HUDEP-2 (cell line): ENCODE results near the gene HS1BP3.

ENCODE experiments used
- DNase-seq, 76 experiments: peaks; one replicate each; lab custom pipeline; 2025; ENCODE audit not compliant: unreplicated experiment in 76 of 76; lab: John Stamatoyannopoulos, UW

Gene HS1BP3

DNA sequence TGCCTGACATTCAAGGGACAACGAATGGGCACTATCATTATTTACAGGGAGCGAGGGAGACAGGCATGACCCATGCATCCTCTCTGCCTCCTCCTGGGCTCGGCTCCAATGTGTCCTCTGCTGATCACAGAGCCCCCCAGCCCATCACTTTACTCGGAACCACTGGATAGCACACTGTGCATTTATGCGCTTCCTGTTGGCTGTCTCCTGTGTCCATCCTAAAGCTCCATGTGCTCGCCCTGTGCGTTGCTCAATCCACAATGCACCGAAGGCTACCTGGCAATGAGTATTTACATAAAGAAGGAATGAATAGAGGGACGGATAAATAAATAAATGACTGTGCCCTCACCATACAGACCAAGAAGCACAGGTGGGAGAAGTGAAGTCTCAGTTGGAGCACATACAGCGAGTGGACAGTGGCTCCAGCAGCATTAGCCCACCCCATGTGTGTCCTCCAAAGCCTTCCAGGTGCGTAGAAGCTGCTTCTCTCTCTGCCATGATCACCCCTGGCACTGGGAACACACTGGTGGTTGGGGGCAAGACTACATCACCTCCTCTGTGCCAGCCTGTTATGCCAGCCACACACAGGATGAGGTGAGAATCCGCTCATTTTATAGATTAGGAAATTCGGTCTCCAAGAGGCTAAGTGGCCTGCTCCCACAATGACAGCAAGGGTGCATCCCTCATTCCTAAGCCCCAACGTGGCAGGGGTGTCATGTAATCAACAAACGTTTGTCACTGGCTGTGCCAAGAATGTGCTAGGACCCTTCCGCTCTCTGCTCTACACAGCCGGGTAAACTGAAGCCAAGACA is 13.7 kb upstream of the HS1BP3 start:
- DNase-seq: no peak

DNA sequence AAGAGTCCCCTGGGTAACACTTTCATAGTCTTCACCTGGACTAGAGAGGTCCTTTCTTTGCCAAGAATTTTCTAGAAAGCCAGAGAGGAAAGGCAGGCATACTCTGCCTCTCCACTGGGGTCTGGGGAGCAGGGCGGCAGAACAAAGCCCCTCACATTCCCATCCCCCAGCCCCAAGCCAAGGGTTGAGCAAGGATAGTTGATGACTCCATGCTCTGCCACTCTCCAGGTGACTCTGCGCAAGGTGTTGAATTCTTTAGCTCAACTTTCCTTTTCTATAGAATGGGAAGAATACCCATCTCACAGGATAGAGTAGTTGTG is 13.1 kb upstream of the HS1BP3 start:
- DNase-seq: no peak

DNA sequence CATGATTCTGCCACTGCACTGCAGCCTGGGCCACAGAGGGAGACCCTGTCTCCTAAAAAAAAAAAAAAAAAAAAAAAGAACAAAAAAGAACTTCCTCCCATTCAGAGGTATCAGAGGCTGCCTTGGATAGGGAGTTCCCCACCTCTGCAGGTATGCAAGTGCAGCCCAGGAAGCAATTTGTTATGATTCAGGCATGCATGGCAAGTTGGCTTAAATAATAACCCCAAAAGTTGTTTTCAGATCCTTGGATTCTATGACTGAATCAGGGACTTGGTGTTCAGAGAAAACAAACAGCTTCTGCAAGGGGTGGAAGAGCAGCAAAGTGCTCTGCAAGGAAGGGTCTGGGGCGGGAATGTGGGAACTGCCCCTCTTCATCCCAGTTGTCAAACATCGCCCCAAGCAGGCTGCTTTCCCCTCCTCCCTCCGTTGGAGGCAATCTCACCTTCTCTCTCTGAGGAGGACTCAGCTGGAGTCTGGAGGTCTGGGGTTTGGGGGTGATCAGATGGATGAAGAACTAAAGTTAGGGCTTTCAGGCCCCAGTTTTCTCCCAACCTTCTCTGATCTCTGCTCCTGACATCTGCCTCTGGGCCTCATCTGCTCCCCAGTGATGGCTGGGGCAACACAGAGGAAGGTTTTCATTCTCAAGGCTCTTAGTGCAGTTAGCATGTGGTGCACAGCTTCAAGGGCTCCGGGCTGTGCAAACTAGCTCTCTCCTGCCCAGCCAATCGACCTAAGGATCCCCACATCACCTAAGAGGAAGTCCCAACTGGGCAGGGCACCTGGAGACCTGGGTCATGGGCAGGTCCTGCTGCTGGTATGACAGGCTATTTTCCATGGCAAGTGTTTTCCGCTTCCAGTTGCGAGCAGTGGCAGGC is 12.5 kb upstream of the HS1BP3 start:
- no peak for DNase-seq

DNA sequence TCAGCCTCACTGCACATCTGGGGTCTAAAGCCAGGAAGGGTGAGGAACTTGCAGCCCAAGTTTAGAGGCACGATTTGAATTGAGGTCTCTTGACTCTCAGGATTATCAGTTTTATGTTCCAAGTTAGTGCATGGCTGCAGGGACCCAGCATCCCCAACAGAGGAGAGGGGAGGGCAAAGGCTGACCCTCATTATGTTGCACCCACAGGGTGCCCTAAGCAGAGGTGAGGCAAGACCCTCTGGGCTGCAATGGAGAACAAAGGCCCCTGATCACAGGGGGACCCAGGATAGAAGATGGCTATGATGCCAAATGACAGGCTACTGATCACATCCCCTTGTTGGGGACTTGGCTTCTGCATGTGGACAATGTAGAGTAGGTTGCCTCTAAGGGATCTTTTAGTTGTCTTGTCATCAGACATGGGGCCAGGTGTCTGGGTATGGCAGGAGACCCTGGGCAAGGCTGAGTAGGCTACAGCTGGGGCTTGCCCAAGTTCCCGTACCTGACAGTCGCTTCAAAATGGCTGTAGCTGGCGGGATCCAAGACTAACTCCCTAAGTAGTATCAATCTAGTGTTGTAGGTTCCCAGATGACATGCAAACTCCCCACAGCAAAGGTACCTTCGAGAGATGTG is 11.5 kb upstream of the HS1BP3 start:
- DNase-seq: no peak

DNA sequence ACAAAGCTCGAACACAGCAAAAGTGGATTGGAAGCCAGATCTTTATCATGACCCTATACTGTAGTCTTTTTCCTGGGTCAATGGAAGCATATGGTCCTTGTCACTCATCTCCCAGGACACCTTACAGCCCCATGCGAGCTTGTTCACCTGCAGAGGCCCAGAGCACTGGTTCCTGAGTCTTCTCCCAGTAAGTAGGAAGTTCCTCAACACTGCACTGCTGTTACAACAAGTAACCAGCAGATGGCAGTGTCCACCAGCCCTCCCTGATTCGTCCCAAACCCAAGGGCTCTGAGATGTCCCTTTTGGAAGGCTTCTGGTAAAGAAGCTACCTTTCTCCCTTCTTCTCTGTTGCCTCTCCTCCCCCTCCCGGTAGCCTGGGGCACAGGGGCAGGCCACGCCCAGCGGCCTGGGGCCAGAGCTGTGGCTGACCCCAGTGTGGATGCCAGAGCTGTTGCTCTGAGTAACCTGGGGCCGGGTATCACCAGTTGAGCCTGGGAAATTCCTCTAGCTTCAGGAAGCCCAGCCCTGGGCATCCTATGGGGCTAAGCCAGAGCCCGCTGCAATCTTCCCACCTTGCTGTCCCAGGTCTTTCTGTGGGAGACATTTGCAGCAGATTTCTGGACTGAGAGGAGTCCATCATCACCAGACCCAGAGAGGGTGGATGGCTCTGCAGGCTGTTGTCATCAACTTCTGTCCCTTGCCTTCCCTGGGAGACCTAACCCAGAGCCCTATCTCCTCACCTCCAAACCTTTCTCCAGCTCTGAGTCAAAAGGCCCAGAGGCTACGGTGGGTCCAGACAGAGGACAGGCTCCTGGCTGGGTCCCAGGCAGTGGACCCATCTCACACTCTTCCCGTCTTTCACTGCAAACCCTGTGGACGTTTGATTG is 10.8 kb upstream of the HS1BP3 start:
- DNase-seq: peak in 59 of 76 experiments; percentile 10 to 71 (median 39)

DNA sequence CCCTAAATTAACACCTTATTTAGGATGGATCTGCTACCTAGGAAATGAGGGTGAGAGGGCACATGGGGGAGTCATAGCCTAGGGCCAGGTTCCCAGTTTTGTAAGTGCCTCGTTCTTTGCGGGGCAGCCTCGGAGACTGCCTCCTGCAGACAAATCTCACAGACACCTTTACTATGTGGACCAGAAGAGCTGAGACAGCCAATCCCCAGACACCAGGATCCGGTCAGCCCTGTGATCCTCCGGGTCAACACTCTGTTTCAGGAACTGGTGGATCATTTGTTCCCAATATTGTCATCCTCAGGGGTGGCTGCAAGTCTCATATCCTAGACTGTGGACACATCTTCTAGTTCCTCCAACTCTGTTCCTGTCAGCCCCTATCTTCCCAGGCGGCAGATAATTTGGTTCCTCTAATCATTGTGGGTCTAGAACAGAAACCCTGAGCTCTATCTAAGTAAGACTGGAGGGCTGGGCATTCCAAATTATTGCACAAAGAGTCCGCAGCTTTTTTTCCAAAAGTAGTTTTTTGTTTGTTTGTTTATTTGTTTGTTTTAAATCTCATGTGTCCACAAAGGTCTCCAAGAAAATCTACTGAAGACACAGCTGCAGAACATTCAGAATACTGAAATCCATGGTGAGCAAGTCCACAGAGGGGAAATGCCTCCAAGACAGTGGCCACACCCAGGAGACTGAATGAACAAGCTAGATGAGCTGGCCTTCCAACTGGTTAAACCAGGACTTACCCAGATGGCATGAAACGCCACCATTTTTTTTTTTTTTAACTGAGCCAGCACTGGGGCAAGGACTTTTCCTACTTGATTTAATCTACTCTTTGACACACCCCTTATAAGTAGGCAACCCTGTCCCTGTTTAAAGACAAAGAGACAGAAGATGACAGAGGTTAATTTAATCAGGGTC is 9.9 kb upstream of the HS1BP3 start:
- peak in 1 of 76 experiments; percentile 17 for DNase-seq

DNA sequence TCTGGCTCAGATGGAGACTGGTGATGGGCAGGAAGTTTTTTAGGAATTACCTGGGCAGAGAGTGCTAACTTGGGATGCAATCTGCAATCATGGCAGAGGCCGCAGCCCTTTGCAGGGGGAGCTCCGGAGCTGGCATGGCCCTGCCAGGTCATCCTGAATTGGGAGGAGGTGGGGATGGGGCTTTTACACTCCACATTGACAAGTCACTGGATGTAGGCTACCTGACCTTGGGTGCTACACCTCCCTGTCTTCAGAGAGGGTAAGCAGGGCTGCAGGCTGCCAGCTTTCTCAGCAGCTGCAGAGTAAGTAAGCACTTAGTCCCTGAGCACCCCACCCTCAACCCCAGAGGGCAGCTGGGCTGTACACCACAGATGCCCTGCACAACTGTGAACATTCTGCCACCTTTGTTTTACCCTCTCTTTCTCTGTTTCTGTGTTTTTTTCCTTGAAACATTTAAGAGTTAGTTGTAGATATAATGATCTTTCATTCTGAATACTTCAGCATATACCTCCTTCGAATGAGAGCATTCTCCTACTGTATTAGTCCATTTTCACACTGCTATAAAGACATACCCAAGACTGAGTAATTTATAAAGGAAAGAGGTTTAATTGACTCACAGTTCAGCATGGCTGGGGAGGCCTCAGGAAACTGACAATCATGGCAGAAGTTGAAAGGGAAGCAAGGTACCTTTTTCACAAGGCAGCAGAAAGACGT is 6.8 kb upstream of the HS1BP3 start:
- no peak for DNase-seq

DNA sequence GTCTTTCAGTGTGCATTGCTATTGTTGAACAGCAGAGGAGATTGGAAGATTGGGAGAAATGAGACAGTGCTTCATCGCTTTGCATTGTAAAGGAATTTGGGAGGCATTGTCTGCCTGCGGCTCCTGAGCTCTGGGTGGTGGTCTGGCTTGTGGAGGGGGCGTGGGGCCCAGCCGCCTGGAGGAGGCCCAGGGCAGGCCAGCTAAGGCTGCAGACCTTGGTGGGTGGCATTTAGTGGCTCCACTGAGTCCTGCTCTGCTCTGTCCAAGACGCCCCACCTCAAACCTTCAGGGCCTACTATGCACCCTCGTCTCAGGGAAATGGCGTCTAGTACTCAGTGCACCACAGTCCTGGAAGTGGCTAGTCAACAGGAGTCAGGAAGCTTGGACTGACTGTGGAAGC is 5.7 kb upstream of the HS1BP3 start:
- DNase-seq: no peak

DNA sequence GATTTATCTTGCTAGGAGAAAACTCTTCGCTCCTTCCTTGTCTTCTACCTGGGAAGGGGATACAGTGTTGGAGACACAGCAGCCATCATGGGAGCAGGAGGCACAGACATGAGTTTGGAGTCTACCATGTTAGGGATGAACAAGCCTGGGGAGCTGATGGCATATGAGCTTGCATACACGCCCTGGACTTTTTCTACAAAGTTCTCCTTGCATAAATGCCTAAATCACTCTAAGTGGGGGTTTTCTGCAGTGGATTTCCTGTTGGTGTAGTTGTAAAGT is 3.6 kb upstream of the HS1BP3 start:
- DNase-seq: no peak

DNA sequence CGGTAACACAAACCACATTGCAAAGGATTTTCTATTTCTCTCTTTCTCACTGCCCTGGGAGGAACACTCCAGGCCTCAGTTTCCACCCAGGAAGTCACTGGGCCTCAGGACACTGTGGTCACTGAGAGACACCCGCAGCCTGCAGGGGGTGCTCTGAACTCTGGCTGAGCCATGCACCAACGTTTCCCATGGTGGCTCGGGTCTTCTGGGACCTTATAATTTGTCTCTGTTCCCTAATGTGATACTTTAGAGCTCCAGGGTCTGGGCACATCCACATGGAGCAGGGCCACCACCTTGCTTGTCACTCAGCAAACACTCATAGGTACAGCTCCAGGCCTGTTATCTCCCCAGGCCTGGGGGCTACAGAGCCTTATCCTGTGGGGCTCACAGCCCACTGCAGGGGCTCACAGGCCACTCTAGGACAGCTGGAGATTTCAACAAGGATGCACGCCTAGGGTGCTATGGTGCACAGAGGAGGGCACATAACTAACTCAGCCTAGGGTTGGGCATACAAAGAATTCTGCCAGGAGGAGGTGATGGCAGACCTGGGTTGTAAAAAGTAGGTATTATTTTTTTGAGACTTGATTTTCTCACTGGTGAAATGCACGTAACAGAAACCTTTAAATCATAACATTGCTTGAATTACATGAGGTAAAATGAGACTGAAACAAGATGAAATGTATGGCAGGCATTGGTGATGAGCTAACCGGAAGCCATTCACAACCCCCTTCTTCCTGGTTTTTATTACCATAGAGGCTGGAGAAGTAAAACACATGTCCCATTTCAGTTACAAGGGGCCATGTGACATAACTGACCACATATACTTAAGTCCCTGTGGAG is 3.0 kb upstream of the HS1BP3 start:
- no peak for DNase-seq

DNA sequence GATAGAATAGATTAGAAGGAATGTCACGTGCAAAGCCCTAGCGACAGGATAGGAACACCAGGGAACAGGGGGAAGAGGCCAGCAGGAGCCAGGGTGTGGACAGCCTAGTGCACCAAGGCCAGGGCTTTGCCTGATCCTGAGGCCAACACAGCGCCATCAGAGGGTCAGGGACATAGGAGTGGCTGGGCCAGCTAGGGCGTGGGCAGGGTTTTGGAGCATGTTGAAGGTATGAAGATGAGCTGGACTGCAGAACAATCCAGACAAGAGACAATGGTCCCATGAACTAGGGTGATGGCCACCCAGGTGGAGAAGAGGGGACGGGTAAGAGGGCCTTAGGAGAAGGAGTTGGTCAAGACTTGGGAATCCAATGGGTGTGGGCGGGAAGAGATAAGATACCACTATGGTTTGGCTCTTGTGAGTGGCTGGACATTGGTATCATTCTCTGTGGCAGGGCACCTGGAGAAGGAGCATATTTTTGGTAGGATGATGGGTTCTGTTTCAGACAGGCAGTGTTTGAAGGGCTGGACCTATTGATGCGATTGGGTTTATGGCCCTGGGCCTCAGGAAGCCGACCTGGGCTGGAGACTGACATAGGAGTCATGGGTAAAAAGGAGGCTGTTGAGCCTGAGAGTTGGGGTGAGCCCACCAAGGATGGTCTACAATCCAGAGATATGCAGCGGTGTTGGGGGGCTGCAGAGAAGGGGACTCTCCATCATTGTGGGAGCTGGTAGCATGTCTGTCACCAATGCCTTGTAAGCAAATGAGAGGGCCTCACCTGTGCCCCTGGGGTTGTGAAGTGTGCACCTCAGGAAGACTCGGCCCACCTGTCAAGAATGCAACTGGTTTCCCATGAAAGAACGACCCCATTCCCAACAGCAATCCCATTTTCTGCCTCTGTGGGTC is 2.0 kb upstream of the HS1BP3 start:
- no peak for DNase-seq

DNA sequence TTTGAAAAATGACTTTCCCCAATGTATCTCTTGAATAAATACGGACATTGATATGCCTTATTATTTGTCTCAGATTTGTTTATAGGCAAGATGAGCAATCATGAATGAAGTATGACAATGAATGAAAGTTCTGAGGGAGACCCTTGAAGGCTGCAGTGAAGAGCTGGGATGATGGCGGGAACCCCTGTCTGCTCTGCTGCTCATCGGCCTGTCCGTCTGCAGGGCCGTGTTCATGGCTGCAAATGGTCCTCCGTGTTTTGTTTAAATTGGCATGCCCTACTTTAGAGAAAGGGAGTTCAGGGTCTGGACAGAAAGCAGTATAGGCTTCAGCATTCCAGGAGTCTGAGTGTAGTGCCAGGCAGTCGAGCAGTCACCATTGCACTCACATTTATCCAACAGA is 1.2 kb upstream of the HS1BP3 start:
- no peak for DNase-seq

DNA sequence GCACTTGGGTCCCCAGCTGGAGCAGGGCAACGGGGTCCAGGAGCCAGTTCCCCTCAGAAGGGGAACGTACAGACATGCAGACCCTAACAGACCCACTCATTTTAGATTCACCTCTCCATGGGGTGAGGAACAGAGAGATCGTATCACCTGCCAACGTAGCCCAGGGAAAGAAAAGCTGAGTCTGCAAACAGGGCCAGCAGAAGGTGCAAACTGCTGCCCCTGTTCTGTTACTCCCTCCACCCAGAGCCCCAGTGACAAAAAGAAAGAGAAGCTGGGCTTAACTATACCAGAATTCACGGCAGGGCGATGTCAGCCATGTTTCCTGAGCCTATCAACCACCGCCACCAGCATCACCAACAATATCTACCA is 817 bp upstream of the HS1BP3 start:
- DNase-seq: no peak

DNA sequence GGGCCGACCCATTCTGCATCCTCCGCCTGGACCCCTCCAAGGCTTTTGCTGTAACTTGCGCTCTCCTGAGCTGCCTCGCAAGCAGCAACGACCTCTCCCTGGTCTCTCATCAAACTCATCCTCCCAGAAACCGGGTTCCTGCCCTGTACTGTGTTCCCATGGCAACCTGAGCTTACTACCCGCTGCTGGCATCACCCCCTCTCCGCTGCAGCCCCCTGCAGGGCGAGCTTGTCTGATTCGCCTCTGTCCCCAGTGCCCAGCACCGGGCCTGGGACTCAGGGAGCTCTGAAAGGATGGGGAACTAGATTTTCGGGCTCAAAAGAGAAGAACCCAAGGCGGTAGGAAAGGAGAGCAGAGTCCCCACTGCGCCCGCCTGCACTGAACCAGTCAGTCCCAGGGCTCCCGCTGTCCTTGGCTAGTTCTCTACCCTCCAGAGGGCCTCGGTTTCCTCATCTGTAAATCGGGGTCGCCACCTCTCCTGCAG is 463 bp downstream of the HS1BP3 start:
- DNase-seq: peak in 4 of 76 experiments; percentile 9 to 29 (median 15)

DNA sequence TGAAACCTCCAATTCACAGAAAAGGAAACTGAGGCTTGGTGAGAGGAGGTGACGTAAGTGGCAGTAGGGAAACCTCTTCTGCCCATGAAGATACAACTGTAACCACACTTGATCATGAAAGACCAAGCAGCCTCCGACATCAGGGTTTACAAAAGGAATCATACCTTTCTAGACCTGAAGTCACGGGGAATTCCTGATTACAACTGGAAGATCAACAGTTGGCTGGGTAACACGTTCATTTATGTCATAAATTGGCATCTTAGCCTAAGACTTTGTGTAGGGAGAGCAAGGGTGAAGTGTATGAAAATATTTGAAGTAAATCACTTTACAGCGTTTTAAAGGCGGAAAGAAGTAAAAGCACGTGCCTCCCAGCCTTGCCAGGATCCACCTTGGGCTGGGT is 922 bp downstream of the HS1BP3 start:
- no peak for DNase-seq

DNA sequence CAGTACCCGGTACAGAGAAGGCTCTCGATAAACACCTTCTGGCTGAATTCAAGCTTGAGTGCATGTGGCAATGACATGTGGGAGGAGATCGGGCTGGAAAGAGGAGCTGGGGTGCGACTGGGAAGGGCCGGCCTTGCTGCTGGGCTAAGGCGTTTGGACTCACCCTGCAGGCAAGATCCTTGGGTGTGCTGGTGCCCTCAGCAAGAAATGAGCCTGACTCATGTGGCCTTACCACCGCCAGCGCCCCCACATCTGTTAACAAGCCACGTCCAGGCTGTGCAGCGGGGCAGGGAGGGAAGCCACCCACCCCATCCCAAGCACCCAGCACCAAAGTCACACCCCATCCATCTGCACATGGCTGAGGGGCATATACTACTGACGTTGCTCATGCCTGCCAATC is 1.3 kb downstream of the HS1BP3 start:
- DNase-seq: no peak

DNA sequence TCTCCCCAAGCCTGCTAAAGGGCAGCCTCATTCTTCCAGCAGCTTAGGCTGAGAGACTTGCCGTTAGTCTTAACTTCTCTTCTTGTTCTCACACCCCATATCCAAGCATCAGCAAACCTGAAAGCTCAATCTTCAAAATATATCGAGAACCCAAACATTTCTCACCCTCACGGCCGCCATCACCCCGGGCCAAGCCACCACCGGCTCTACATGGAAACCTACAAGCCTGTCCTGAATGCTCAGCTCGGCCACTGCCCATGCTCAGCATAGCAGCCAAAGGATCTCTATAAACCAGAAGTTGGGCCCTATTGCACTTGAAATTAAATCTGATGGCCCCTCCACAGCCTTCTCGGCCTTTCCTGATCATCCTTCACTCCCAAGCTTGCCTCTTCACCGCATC is 2.1 kb downstream of the HS1BP3 start:
- DNase-seq: no peak
